ENCODE results near the gene MPHOSPH6.
"Not testable (repeated sequence)": the region's sequence is repeated elsewhere in the genome, so short reads cannot be mapped to it uniquely, and the experiment has no call there.

MPHOSPH6 gene, protein sequence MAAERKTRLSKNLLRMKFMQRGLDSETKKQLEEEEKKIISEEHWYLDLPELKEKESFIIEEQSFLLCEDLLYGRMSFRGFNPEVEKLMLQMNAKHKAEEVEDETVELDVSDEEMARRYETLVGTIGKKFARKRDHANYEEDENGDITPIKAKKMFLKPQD

DNA sequence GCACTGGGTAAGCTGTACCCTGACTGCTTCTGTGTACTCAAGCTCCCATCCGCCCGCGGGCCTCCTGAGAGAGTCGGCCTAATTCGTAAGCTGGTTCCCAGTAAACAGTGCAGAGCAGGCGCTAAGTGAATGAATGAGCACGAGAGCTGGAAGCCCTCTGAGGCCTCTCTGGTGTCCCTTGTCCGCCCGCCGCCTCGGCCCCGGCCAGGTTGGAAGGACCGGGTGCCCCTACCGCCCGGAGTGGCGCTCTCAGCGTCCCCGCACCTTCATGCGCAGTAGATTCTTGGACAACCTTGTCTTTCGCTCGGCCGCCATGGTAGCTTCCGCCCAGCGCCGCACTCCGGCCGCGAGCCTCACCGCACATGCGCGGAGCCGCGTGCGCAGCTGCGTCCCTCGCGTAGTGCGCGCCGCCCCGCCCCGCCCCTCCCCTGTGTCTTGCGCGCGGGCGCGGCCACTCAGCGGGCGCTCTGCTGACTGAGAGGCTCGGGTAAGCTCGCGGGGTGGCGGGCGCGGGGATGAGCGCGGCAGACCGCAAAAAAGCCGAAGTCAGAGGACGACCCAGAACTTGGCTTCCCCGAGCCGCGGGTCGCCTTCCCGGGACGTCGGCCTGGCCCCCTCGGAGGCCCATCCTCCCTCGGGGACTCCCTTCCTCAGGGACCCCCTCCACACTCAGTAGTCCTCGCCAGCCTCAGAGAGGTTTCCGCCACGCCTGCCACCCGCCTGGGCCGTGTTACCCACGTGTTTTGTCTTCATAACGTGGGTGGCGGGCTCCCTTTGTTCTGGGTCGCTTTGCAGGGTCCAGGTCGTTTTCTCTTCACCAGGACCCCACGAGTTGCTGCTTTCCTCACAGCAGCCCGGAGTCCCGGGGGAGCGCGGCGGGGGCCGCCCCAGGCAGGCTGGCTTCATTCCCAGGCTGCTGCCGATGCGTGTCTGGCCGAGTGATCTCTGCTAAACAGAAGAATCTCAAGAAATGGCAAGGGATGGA lies at the start of gene MPHOSPH6:
MPHOSPH6 (minus strand) TSS at position 364 of the 985 bp plus-strand sequence; CDS start at position 315, 49 bp downstream.
- peak; percentile 94 for DNase-seq

DNA sequence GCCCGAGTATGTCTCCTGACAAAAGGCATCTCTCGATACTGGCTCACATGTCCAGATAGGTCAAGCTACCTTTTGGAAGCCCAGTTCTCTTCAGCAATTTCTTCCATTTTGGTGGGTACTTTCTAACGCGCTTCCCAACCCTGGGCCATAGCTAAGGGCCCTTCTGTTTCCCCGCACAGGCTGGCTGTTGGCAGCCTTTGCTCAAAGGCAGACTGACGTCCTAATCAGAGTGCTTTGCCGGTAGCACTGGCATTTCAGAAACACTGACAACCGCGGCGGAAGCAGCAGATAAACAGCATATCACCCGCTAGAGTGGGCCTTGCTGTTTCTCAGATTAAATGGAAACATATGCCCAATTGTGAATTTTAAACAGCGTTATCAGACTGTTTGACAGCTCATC lies 49.3 kb upstream of the MPHOSPH6 start:
- no peak for DNase-seq

DNA sequence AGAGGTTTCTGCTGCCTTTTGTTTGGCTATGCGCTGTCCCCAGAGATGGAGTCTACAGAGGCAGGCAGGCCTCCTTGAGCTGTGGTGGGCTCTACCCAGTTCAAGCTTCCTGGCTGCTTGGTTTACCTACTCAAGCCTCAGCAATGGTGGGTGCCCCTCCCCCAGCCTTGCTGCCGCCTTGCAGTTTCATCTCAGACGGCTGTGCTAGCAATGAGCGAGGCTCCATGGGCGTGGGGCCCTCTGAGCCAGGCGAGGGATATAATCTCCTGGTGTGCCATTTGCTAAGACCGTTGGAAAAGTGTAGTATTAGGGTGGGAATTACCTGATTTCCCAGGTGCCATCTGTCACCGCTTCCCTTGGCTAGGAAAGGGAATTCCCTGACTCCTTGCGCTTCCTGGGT lies 39.3 kb upstream of the MPHOSPH6 start:
- not testable (repeated sequence) for DNase-seq

DNA sequence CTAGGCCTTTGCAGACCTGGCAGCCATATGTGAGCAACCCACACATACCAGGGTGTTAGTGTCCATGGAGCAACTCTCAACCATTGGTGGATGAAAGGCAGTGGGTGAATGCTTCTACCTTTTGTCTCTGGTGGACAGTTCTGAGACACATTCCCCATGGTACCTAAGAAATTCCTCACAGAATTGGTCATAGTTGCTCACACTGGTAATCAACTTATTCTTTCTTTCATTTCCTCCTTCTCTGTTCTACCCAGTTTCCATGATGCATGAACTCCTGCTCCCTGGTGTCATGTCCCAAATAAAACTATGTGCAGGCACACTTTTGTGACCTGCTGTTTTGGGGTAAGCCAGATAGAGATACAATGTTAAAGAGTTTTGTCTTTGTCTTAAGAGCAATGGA lies 33.2 kb upstream of the MPHOSPH6 start:
- peak; percentile 44 for DNase-seq

DNA sequence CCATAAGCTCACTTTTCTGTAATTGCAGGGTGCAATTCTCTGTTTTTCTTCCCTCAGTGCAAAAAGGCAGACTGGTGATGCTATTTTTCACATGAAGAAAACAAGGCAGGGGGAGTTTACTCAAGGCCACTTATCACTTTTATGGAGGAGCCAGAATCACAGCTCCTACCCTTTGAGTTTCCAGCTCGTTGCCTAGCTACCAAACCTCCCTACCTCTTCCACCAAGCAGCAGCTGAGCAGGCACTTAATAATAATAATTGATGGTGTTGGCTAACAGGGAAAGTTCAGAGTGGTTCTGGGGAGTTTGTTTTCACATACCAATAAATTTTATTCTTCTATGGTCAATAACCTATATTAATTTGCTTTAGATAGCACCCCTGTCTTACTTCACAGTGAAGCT lies 31.9 kb upstream of the MPHOSPH6 start:
- no peak for DNase-seq

DNA sequence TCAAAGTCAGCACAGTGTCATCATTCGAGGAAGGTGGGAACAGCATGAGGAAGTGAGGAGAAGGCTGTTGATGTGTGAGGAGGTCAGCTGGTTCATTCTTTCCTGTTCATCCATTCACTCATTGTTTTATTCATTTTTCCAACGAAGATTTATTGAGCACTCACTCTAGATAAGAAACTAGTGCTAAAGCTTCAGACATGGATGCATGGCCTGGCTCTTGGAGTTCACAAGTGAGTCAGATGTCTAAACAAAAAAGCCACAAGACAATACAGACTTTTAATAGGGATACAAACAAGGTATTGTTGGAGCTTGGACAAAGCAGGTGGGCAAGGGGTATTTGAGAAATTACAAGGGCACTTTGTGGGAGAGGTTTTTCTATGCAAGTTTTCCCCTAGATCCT lies 31.3 kb upstream of the MPHOSPH6 start:
- no peak for DNase-seq

DNA sequence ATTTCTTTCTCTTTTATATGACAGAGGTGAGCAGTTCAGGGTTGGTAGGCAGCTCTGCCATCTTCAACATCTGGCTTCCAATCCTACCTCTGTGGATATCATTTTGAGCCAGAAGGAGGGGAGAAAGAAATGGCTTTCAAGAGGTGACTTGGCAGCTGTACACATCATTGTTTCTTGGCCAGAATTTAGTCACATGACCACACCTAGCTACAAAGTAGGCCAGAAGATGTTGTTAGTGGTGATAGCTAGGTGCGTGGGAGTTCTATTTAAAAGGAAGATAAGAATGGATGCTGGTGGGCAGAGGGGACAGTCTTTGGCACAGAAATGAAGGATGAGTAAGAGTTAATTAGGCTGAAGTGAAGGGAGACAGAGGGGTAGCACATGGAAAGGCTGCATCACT lies 29.2 kb upstream of the MPHOSPH6 start:
- no peak for DNase-seq

DNA sequence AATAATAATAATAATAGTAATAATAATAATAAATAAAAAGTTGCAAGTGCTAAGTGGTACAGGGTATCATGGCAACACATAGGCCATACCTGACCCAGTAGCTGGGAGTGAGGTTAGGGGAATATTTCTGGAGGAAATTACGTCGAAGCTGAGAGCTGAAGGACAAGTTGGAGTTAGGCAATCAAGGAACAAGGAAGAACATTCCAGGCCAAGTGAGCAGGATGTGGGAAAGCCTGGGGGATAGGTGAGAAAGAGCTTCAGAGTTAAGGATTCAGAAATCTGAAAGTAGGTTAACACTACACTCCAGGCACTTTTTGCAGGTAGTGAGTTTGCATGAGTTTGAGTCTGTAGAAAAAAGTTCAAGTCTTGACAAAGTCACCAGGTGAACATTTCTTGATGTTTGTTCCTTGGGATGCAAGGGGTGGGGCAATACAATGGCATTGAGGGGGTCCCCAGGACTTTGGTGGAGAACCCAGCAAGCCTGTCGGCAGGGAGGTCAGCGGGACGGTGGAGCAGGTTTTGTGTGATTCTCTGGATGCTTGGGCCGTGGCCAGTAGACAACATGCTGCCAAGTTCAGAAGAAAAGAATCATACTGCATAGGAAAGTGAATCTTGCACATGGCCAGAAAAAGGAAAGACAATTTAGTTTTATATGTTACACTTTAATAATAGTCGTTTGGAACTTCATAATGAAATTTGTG lies 27.7 kb upstream of the MPHOSPH6 start:
- DNase-seq, result no peak

DNA sequence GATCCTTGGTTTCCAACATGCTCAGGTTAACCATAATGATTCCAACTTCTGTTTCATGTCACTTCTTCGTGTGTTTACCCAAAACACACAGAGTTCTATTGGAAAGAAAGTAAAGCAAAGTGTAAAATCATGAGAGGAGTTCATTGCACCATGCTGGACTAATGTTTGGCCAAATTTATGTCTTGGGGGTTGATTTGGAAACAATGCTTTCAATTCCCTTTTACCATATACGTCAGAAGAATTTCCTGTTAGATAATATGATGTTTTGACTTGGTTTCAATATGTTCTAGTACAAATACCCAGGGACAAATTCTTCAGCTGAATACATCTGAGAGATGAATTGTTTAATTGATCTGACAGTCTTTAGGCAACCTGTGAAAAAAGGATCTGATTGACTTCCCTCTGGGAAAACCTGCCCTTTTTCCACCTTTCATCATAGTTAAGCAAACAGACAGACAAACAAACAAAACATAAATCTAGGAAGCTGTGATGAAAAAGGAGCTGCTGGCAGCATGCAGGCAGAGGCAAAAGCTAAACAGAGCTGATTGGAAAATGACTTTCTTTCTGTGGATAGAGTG lies 26.0 kb upstream of the MPHOSPH6 start:
- DNase-seq, result peak; percentile 93

DNA sequence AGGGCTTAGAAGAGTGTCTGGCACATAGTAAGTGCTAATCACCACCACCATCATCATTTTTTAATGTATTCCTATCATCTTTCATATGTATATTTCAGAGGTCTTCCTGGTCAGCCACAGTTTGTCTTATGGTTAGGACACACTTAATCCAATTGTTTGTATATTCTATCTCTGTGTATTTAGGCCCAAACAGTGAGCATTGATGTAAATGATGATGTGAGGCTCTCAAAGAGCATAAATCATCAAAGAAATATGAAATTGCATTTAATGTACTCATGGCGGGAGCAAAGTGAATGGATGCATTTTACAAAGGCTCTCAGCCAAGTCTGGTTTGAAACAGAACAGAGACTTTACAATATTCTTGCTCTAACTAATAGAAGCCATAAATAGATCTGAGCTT lies 24.1 kb upstream of the MPHOSPH6 start:
- no peak for DNase-seq

DNA sequence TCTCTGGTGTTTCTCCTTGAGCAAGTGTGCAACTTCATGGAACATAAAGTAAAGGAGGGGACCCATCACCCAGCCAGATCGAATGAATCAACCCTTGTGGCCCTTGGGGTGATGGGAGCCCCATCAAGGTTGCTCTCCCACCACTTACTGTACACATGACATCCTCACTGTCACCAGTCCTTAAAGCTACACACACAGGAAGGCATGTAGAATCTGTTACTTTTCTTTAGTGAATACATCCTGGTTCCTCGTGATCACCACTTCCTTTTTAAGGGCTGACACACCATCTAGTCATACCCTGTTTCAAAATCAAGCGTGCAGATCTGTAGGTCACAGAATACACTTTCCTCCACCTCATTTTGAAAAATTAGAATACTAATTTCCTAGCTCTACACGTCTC lies 22.6 kb upstream of the MPHOSPH6 start:
- peak; percentile 97 for DNase-seq

DNA sequence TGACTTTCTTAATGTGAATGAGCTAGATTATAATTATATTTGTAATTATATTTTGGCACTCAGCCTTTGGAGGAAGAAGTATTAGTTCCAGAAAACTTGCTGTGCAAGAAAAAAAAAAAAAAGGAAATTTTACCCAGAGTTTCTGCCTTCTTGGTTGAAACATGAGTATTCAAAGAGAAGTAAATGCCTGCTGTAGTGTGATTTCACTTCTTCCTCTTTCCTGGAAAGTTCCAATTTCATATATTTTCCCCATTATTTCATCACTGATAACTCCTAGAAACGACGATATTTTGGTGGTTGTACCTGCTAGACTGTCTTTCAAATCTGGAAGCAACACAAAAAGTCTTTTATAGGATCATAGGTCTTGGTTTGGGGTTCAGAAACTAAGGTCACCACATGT lies 20.4 kb upstream of the MPHOSPH6 start:
- DNase-seq, result peak; percentile 80

DNA sequence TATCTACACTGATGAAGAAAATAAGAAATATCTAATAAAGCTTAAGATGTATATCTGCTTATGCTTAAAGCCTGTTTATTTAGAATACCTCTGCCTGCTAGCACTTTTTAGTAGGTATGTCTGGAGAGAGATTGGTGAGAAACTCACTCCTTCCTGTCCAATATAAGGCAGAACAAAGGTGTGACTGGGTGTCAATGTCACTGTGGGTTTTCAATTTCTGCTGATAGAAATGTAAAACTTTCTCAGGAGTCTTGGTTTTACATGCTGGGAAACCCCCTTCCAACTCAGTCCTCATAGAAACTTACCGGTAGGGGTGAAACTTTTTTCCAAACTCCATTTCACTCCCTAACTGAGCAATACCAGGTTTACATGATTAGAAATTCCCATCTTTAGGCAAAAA lies 17.8 kb upstream of the MPHOSPH6 start:
- DNase-seq, result no peak

DNA sequence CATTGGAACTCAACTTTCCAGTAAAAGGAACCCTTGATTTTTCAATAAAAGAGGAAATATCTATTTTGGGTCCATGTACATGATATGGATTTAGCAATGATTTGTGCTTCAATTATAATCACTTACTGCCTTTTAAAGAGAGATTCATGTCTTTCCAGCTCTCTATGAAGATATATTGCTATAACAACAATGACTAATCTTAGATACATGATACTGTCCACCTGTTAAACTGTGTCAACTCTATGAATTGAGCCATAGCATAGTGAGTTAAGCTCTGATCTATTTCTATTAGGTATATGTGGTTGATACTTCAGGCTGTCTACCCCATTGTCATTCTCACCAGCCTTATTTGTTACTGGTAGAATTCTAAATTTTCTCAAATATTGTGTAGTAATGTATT lies 15.0 kb upstream of the MPHOSPH6 start:
- peak; percentile 22 for DNase-seq

DNA sequence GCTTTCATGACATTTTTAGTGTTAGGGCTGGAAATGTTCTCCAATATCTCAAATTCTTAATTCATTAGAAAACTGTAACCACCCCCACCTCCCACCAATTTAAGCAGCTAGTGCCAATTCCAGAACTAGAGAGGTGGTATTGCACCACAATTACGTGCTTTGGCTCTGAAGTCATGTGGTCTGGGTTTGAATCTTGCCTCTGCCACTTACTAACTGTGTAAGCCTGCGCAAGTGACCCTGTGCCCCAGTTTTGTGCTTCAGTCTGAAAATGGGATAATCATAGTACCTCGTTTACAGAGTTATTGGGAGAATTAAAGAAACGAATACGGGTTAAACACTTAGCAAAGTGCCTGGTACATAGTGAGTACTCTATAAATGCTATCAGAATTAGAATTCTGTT lies 14.2 kb upstream of the MPHOSPH6 start:
- DNase-seq, result no peak

DNA sequence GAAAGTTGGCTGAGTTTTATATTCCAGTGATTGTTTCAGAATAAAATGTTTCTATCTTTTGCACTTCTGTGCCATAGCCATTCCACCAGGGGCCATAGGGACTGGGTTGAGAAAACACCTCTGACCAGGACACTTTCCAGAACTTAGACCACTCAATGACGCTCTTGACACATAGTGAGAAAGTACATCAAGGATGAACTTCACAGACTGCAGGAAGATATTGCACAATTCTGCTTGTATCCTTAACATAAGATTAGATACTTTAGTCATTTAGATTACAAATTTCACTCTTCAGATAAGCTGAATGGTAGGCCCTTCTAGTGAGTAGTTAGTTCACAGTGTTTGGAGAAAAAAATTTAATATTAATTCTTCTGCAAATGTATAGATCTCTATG lies 13.0 kb upstream of the MPHOSPH6 start:
- peak; percentile 76 for DNase-seq

DNA sequence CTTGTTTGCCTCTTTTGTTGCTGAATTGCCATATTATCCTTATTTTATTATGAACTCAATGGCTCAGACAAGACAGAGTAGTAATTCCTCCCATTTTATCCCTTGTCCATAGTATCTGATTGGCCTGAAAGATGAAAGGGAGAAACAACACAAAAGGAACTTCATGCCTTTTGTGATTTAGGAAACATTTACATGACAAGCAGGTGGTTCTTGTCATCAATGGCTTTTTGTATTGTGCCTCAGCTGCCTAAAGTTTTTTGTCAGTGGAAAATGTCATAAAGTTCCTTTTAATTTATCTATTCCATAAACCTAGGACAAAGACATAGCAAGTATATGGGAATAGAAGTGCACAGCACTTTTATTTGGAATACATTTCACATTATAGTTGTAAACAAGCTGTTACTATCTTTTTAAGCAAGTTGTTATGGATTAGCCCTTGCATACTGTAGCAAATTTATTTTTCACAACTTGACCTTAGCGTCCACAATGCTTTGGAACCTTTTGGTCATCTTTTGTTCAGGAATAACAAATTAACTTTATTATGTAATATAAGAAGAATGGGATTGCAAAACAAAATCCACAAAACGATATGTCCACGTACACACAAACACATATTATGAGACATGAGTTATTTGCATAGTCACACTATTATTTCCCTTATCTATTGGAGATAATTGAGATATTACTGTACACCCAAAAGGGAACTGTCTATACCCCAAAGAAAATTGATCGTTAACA lies 12.4 kb upstream of the MPHOSPH6 start:
- peak; percentile 39 for DNase-seq

DNA sequence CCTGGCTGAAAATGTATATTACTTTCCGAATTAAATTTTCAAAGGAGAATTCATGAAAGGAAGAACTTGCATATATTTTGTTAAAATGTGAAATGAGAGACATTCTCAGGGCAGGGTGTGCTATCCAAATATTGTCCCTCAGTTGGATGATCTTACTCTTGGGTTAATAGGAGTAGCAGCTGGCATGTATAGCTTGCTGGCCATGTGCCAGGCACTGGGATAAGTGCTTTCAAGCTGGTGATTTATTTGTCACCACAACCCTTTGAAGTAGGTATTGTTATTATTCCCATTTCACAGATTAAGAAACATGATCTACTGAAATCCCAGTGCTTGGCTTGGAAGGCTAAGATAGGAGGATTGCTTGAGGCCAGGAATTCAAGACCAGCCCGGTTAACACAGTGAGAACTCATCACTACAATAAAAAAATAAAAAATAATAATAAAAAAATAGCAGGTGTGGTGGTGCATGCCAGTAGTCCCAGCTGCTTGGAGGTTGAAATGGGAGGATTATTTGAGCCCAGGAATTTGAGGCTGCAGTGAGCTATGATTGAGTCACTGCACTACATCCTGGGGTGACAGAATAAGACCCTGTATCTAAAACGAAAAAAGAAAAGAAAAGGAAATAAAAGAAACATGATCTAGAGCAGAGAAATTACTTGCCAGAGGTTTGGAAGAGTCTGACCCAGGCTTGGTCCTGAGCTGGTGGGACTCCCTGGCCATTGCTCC lies 11.6 kb upstream of the MPHOSPH6 start:
- DNase-seq, result no peak

DNA sequence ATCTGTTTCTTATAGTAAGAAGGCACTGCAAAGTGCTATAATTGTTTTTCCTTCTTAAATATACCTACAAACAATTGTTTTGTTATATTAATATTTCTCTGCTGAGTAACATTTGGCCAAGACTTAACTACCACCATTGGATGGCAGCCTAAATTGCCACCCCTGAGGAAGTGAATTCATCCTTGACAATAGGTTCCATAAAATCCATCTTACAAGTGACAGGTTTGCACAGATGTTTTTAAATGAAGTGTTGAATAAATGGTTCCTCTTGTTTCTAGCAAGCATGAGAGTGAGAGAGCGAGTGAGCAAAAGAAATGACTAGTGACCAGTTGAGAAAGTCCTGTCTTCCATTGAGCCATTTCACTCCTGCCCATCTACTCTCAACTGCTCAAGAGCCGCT lies 8.3 kb upstream of the MPHOSPH6 start:
- DNase-seq, result no peak

DNA sequence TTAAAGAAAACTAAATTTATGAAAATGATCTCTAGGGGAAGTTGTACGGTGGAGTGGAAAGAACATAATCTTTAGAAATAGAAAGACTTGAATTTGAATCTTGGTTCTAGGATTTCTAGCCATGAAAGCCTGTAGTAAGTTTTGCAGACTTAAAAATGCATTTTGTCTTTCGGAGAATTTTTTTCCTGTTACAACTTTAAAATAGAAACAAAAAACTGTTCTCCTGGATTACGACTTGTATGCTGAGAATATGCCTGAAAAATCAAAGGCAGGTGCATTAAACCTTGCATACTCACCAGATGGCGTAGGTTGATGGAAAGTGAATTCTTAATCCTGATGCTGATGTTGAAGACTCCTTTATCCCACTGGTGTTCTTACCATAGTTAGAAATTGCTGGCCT lies 7.5 kb upstream of the MPHOSPH6 start:
- no peak for DNase-seq

DNA sequence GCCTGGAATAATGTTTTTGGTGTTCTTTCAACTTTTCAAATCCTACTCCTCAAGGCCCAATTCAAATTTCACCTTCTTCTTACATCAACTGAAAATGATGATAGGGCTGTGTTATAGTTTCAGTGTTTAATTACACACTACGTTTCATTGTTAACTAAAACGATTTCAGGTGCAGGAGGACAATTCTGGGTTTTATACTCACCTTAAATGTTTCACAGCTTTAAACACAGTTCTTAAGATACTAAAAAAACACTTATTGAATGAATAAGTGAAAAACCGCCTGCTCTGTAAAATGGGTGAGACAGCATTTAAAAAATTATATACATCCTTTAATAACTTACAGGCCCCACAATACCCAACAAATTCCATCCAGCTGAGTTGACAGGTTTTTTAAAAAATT lies 6.2 kb upstream of the MPHOSPH6 start:
- no peak for DNase-seq

DNA sequence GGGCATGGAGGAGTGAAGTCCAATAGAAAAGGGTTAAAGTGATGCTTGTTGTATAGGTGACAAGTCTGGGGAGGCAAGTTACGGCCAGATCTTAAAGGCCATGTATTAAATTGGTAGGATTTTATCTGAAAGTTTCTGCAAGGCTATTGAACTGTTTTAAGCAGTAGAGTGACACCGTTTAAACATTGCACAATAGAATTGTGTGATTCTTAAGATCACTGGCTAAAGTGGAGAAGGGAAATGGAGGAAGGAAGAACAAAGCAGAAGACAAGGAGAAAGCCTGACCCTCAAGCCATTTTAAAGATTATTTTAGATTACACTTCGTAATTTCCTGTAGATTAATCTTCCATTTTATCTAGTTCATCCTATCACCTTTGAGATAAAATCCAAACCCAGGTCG lies 5.6 kb upstream of the MPHOSPH6 start:
- DNase-seq, result no peak

Measured in inflammatory macrophage treated with lipopolysaccharide for 4 hours (primary cell).